ENCODE results near the gene KLHDC2. TPM values are rescaled to one million over a fixed set of nuclear protein-coding genes. Genes with fewer than 3 reads are reported as not detected.

Gene KLHDC2
- total RNA-seq (2021; fragmentation: NEBNext Ultra II Directional; extraction: Animal tissue kit (Norgen Biotek cat#: 25700)), result 43.4 and 47.3 TPM in 2 replicates
- polyA plus RNA-seq (2011; rRNA removed), result 24.7 and 32.9 TPM in 2 replicates
- 34.9 TPM for polyA plus RNA-seq (2011; cell fraction: cytosol; rRNA removed)
- 31.7 TPM for polyA plus RNA-seq (2011; cell fraction: nucleus; rRNA removed)
- 38.5 to 47.4 TPM (median 39.5 TPM) in 4 replicates for polyA plus RNA-seq (2012, experiment 1 of 2)
- 12.6 TPM for polyA plus RNA-seq (2012, experiment 2 of 2)
- polyA plus RNA-seq (2013, experiment 1 of 2), result 20.1 TPM
- 20.8 TPM for polyA plus RNA-seq (2013, experiment 2 of 2)
- 39.5 and 50.9 TPM in 2 replicates for polyA minus RNA-seq (2011; rRNA and poly(A)+ RNA removed)
- 28.8 TPM for polyA minus RNA-seq (2011; cell fraction: cytosol; rRNA and poly(A)+ RNA removed)
- 54.4 TPM for polyA minus RNA-seq (2011; cell fraction: nucleus; rRNA and poly(A)+ RNA removed)
- long read RNA-seq, experiment 1, full-length matches to known transcripts, result 32 of 64 reads
- long read RNA-seq, experiment 1, partial matches to known transcripts, result 12 of 64 reads
- long read RNA-seq, experiment 1, other reads (novel, unspliced or antisense), result 20 of 64 reads
- long read RNA-seq, experiment 2, full-length matches to known transcripts, result 2 of 5 reads
- long read RNA-seq, experiment 2, partial matches to known transcripts, result 3 of 5 reads
- long read RNA-seq, experiment 2, other reads (novel, unspliced or antisense), result 0 of 5 reads

- peak within 1 kb of the TSS; percentile 99 for H2BK5ac ChIP-seq (ENCODE audit: low read depth, low read length)
- peak within 1 kb of the TSS; percentile 97 for H4K8ac ChIP-seq (ENCODE audit: extremely low read depth, insufficient read depth, low read length)
- no peaks in the 10 kb centered on the region for H3K27me3 ChIP-seq (replicated peaks in 1 of 4; ENCODE audit: control insufficient read depth in 3 of 4, extremely low read depth in 1 of 4, insufficient read depth in 3 of 4, low read length in 3 of 4)
- H3K56ac ChIP-seq (replicated peaks; ENCODE audit: insufficient read length, low read depth, low read length), result peak within 1 kb of the TSS; percentile 86
- H4K5ac ChIP-seq (ENCODE audit: insufficient read length, low read depth, low read length), result peak within 1 kb of the TSS; percentile 98
- no peak for FAIRE-seq
- peak within 1 kb of the TSS; percentile 69 to 98 (median 93) for H3K4me3 ChIP-seq (ENCODE audit: extremely low read depth in 1 of 4, insufficient read depth in 2 of 4, low read depth in 3 of 4, low read length in 4 of 4)
- H4K91ac ChIP-seq (replicated peaks; ENCODE audit: insufficient read length, low read length), result peak within 1 kb of the TSS; percentile 96
- no peaks in the 10 kb centered on the region for H4K20me1 ChIP-seq (replicated peaks in 1 of 2; ENCODE audit: control insufficient read depth in 1 of 2, insufficient read depth in 2 of 2, low read length in 2 of 2)
- peak within 1 kb of the TSS; percentile 90; the same call in 1 of the 2 replicates for H2BK12ac ChIP-seq (ENCODE audit: low read depth, low read length)
- peak within 1 kb of the TSS; percentile 88 to 90 for H3K4me2 ChIP-seq (ENCODE audit: insufficient read depth in 1 of 2, low read depth in 2 of 2, low read length in 2 of 2)
- WGBS, 2 experiments (ENCODE audit: extremely low coverage in 1 of 2, insufficient coverage in 1 of 2, insufficient read length in 1 of 2, insufficient replicate concordance in 2 of 2, low coverage in 1 of 2, low lambda C conversion rate in 2 of 2, missing lambda C conversion rate in 1 of 2), result 1% methylated on average over 61 of the region's 86 CpGs; no CpG with 5 or more reads in 1 of the 2 experiments
- H2BK20ac ChIP-seq (ENCODE audit: low read length), result no peak within 1 kb of the TSS
- no peak within 1 kb of the TSS for H2BK120ac ChIP-seq (replicated peaks; ENCODE audit: low read depth, low read length)
- peaks cover 2 to 13% (median 3%) of the 10 kb centered on the region in 4 experiments; a peak in 4 of 7 replicates for H3K4me1 ChIP-seq (replicated peaks in 1 of 4; ENCODE audit: control insufficient read depth in 3 of 4, insufficient read depth in 4 of 4, low read length in 3 of 4)
- H2AK5ac ChIP-seq (ENCODE audit: low read depth, low read length), result peak within 1 kb of the TSS; percentile 86; the same call in 1 of the 2 replicates
- no peak within 1 kb of the TSS; the same call in 1 of the 2 replicates for H2BK15ac ChIP-seq (ENCODE audit: low read length)
- H3K9ac ChIP-seq (replicated peaks in 1 of 4; ENCODE audit: extremely low read depth in 1 of 4, low read depth in 3 of 4, low read length in 3 of 4), result peak within 1 kb of the TSS; percentile 96 to 99 (median 98)
- peaks cover 9% of the 10 kb centered on the region for H3K23me2 ChIP-seq (ENCODE audit: low read depth, low read length)
- ChIA-PET POLR2A (ENCODE audit: partially characterized antibody) (interaction anchor here (0.7 to 3.5 kb wide), 33 partner anchors 9 to 349 kb away, joined by 3 to 30 read pairs (median 5); partner anchors contain the start of genes DNAAF2, KLHDC1, MGAT2 and NEMF), CTCF (ENCODE audit: partially characterized antibody) (interaction anchor here (0.7 to 2.8 kb wide), 7 partner anchors 31 to 288 kb away, joined by 3 to 16 read pairs (median 5); partner anchors contain the start of genes DNAAF2, NEMF and POLE2)
- peaks cover 0 to 5% (median 0%) of the 10 kb centered on the region in 4 experiments; a peak in 1 of 8 replicates for H3K36me3 ChIP-seq (ENCODE audit: control insufficient read depth in 2 of 4, insufficient read depth in 4 of 4, low read length in 3 of 4)
- peaks cover 0 to 23% of the 10 kb centered on the region in 2 experiments; a peak in 3 of 4 replicates for H3K79me2 ChIP-seq (ENCODE audit: control insufficient read depth in 1 of 2, insufficient read depth in 2 of 2, low read length in 2 of 2)
- H3K18ac ChIP-seq (ENCODE audit: extremely low read depth, low read length), result peak within 1 kb of the TSS; percentile 96
- H3K14ac ChIP-seq (ENCODE audit: insufficient read length), result no peak within 1 kb of the TSS
- DNase-seq (ENCODE audit: low read depth in 1 of 2, low spot score in 2 of 2), result peak; percentile 44 to 86
- H3K23ac ChIP-seq (ENCODE audit: insufficient read length), result no peak within 1 kb of the TSS
- peaks cover 9% of the 10 kb centered on the region; the same call in 1 of the 2 replicates for H3K79me1 ChIP-seq (ENCODE audit: low read depth, low read length)
- H2AFZ ChIP-seq (ENCODE audit: low read length), result peak within 1 kb of the TSS; percentile 75
- peak within 1 kb of the TSS; percentile 78 for H3K4ac ChIP-seq (replicated peaks; ENCODE audit: insufficient read length, low read depth, low read length)
- H3K27ac ChIP-seq (ENCODE audit: low read depth, low read length), result peak within 1 kb of the TSS; percentile 97
- H3K9me3 ChIP-seq (ENCODE audit: insufficient read depth in 2 of 2, low read depth in 1 of 2, low read length in 1 of 2), result no peaks in the 10 kb centered on the region
- TF ChIP-seq ASH2L (IDR thresholded peaks at IDR 0.05; ENCODE audit: low read length), result peak; percentile 72
- TF ChIP-seq GTF2F1 (IDR thresholded peaks at IDR 0.05; ENCODE audit: borderline replicate concordance, low read depth, low read length), result no peak
- TF ChIP-seq CBX8 (IDR thresholded peaks at IDR 0.05; ENCODE audit: borderline replicate concordance, low read depth, low read length), result no peak
- peak; percentile 64 for TF ChIP-seq MAX (IDR thresholded peaks at IDR 0.05)
- TF ChIP-seq RBBP5 (IDR thresholded peaks at IDR 0.05; ENCODE audit: borderline replicate concordance, low read depth, low read length), result peak; percentile 41; the same call in 1 of the 2 replicates
- TF ChIP-seq POLR2A (IDR thresholded peaks at IDR 0.05; ENCODE audit: control extremely low read depth in 1 of 2, low read depth in 2 of 2, low read length in 2 of 2), result peak in 1 of 2 experiments; percentile 82; a peak in 2 of 3 replicates
- peak; percentile 4 for TF ChIP-seq PHF8 (conservative IDR thresholded peaks at IDR 0.05; ENCODE audit: low read depth, low read length)
- peak; percentile 67; the same call in 1 of the 2 replicates for TF ChIP-seq GABPA (IDR thresholded peaks at IDR 0.05; ENCODE audit: borderline replicate concordance, insufficient read depth, low read length)
Observed at GRCh38 chr14:49767571-49768300, at the start of gene KLHDC2. KLHDC2 (plus strand) TSS chr14:49768153; CDS start chr14:49768469, 316 bp downstream.

Measured in H1 (cell line).